ENCODE results near the gene RERE. TPM values are rescaled to one million over a fixed set of nuclear protein-coding genes. Genes with fewer than 3 reads are reported as not detected.

RERE gene
- total RNA-seq, 1 experiment from 2014 or later = 20.0 TPM

GRCh38 chr1:8357329-8358101 is 459.9 kb downstream of the RERE start:
- DNase-seq (ENCODE audit: low read depth, low spot score) = no peak
- in situ Hi-C loops (cut with HindIII; ENCODE audit: low pct_unique_long_range_greater_than_20kb, low sequenced_read_pairs) = no loop called here

DNA sequence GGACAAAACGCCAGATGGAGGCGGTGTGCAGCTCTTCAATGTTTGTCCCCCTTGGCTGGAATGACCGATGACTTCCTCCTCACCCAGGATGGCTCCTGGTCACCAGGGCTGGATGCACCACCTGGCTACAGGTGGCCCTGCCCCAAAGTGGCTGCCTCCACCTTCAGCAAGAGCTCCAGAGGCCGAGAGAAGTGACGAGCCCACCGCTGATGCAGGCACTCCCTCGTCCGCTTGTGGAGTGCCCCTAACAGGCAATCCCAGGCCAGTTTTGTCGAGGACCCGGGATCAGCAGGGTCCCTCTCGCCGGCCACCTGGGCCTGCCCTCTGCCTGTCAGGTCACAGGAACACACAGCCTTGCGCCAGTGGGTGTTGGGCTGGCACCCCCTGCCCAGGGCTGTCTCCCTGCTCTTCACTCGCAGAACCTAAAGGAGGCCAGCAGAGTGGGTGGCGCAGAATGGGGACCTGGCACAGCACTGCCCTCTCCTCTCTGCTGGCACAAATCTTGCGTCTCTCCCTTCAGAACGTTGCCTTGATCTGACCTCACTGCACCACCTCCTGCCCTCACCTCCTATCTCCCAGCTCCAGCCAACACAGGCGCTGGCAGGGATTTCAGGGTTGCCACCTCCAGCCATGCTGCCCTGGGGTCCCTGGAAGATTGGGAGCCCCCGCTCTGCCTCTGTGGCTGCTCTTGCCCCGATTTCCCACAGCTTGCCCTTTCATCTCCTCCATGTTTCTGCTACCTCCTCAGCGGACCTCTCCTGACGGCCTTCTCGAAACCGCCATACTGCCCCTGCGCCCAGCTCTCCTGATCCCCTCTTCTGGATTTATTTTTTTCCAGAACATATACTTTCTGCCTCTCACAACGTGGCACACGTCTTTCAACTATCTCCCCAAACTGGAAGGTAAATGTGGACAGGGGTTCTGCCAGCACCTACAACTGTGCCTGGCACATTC is 460.9 kb downstream of the RERE start:
- DNase-seq (ENCODE audit: low read depth, low spot score) = no peak
- in situ Hi-C loops (cut with HindIII; ENCODE audit: low pct_unique_long_range_greater_than_20kb, low sequenced_read_pairs) = no loop called here

- no peak for DNase-seq (ENCODE audit: low read depth, low spot score)
- in situ Hi-C loops (cut with HindIII; ENCODE audit: low pct_unique_long_range_greater_than_20kb, low sequenced_read_pairs) = no loop called here
Measured at GRCh38 chr1:8355439-8356255, 461.8 kb downstream of the RERE start.

- in situ Hi-C loops (cut with HindIII; ENCODE audit: low pct_unique_long_range_greater_than_20kb, low sequenced_read_pairs) = no loop called here
- no peak for DNase-seq (ENCODE audit: low read depth, low spot score)
Measured at GRCh38 chr1:8354038-8354437, 463.4 kb downstream of the RERE start.

GRCh38 chr1:8352886-8353785 is 464.3 kb downstream of the RERE start:
- in situ Hi-C loops (cut with HindIII; ENCODE audit: low pct_unique_long_range_greater_than_20kb, low sequenced_read_pairs) = no loop called here
- no peak for DNase-seq (ENCODE audit: low read depth, low spot score)

DNA sequence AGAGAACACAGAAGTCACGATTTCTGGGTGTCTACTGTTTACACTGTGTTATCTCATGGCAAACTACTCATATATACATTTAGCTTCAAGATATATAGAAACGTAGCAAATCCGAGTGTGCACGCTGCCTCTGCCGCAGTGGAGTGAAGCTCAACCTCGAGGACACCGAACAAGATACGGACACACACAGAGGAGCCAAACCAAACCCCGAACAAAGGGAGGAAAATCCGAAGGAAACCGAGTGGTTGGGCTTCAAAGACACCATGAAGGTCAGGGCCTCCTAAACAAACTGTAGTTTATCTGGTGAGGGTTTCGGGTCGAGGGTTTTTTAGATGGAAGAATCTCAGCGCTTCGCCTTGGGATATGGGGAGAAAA is 465.0 kb downstream of the RERE start:
- in situ Hi-C loops (cut with HindIII; ENCODE audit: low pct_unique_long_range_greater_than_20kb, low sequenced_read_pairs) = no loop called here
- no peak for DNase-seq (ENCODE audit: low read depth, low spot score)

- in situ Hi-C loops (cut with HindIII; ENCODE audit: low pct_unique_long_range_greater_than_20kb, low sequenced_read_pairs) = no loop called here
- peak; percentile 44 for DNase-seq (ENCODE audit: low read depth, low spot score)
Measured at GRCh38 chr1:8351693-8352470, 465.6 kb downstream of the RERE start.

DNA sequence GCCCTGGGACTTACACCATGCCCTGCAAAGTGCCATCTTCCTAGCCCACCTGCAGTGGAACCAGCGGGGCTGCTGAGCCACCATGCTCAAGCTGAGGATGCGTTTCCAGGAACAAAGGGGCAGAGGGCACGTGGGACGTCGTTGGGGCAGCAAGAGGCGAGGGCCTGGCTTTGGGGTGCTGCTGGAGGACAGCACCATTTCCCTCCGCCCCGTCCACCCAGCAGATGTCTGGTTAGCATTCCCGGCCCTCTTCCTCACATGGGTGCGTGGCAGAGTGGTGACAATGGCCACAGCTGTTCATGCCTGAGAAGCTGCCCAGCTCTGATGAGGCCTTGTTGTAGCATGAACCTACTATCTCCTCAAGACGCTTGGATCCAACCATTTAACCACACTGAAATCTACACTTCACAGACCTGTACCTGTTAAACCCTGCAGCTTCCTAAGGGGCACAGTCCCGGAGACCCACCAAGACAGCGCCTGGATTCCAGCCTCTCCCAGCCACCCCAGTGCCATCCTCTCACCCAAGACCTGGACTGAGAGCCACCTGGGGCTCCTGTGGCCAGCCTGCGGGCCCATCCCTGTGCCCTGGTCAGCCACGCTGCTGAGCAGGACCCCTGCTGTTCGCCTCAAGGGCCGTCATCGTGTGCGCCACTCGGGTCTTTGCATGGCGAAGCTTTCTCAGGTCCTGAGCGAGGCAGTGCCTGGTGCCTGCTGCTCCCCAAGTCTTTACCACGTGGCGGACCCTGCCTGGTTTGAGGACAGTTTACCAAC is 466.3 kb downstream of the RERE start:
- no peak for DNase-seq (ENCODE audit: low read depth, low spot score)
- in situ Hi-C loops (cut with HindIII; ENCODE audit: low pct_unique_long_range_greater_than_20kb, low sequenced_read_pairs) = no loop called here

DNA sequence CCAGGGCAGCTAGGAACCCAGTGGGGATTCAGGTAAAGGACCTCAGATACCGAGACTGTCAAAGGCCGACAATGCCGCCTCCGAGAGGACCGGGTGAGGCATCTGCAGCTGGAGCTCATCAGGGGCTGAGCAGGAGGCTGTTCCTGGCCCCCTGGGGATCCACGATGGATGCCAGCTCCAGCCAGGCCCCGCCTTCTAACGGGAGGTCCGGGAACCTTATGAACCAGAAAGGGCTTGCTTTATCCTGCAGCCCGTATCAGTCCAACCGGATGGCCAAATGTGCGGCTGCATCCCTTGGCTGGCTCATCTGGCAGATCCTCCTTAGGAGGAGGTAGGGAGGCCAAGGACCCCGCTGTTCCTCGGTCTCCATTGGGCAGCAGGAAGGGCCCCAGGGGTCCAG is 467.5 kb downstream of the RERE start:
- in situ Hi-C loops (cut with HindIII; ENCODE audit: low pct_unique_long_range_greater_than_20kb, low sequenced_read_pairs) = no loop called here
- DNase-seq (ENCODE audit: low read depth, low spot score) = no peak

DNA sequence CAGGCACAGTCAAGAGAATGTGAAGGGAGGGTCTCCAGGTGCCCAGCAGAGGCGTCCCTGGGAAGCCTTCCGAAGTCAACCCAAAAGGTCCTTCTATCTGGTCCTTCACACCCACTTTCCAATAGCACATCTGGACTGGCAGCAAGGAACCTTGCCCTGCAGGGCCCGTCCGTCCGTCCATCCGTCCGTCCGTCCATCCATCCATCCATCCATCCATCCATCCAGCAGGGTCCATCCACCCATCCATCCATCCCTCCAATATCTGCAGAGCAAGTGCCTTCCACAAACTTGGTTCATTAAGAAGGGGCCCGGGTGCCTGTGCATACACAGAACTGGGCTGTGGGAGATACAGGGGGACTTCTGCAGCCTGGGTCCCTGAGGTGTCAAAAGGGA is 468.0 kb downstream of the RERE start:
- in situ Hi-C loops (cut with HindIII; ENCODE audit: low pct_unique_long_range_greater_than_20kb, low sequenced_read_pairs) = no loop called here
- no peak for DNase-seq (ENCODE audit: low read depth, low spot score)

- in situ Hi-C loops (cut with HindIII; ENCODE audit: low pct_unique_long_range_greater_than_20kb, low sequenced_read_pairs) = no loop called here
- DNase-seq (ENCODE audit: low read depth, low spot score) = peak; percentile 53
Measured at GRCh38 chr1:8348777-8349472, 468.5 kb downstream of the RERE start.

DNA sequence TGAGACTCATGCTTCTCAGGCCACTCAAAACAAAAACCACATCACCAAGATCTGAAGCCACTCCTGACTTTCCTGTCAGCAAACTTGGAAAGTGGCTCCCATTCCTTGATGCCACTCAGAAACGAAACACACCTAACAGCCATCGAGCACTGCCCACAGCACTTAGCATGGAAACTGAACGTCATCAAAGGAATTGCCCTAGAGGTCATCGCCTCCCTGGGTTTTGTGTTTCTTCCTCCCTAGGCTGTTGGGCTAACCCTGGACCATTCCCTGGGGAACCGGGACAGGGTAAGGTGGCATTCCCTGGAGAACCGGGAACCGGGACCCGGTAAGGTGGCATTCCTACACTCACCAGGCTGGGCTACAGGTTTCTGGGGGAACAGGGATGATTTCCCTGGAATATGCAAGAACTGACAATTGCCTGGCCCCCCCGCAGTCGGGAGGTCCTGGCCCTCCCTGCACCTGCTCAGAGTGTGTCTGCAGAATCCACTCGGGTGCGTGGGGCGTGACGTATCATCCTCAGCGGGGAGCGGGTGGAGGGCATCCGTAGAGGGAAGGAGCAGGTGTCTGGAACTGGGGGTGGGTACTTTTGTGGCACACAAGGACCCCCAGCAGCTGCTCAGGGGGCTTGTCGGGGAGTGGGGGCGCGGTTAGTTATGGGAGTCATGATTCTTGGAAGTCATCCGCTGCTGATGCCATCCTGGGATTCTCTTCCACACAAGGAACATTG is 469.2 kb downstream of the RERE start:
- no peak for DNase-seq (ENCODE audit: low read depth, low spot score)
- in situ Hi-C loops (cut with HindIII; ENCODE audit: low pct_unique_long_range_greater_than_20kb, low sequenced_read_pairs) = no loop called here

- in situ Hi-C loops (cut with HindIII; ENCODE audit: low pct_unique_long_range_greater_than_20kb, low sequenced_read_pairs) = no loop called here
- DNase-seq (ENCODE audit: low read depth, low spot score) = no peak
Measured at GRCh38 chr1:8347635-8348034, 469.8 kb downstream of the RERE start.

DNA sequence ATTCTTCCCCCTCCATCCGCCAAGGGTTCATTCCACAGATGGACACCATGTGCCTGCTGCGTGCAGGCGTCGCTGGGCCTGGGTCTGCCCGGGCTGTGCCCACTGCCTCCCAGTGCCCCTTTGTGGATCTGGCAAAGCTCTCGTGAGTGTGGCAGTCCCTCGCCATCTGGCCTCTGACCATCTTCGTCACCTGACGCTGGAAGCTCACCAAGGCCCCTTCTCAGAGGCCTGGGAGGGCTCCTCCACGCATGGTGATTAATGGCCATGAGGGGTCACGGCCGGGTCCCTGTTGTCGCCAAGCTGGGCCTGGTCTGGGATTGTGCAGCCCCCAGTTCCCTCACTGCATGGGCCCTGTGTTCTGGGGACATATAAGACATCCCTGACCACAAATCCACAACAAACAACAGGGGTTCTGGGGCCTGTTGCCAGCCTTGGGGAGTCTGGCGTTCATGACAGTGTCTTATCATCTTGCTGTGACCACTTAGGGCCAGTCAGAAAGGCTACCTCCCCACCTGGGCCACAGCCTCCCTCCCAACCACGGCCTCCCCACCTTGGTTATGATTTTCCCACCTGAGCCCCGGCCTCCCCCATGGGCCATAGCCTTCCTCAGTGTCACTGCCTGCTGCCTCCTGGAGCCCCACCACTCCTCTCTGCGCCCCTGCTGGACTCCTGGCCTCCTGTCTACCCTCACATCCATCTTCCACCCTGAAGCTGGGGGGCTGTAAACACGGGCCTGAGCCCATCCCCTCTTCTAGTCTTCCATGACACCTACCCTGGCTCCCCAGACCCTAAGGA is 471.6 kb downstream of the RERE start:
- in situ Hi-C loops (cut with HindIII; ENCODE audit: low pct_unique_long_range_greater_than_20kb, low sequenced_read_pairs) = no loop called here
- DNase-seq (ENCODE audit: low read depth, low spot score) = no peak
